Limb (tissue), 2 donors: ENCODE data around the gene CIAO1.
A peak's percentile ranks its signal among the peaks of the same experiment; 100 is the strongest.
"Not testable (repeated sequence)": the region's sequence is repeated elsewhere in the genome, so short reads cannot be mapped to it uniquely, and the experiment has no call there.

ENCODE experiments used
- DNase-seq, 2 donors: peaks; one replicate each; pipeline ENCODE4 v3.0.0-alpha.2; 2016; ENCODE audit errors: extremely low spot score in 2 of 2

The CIAO1 gene

DNA sequence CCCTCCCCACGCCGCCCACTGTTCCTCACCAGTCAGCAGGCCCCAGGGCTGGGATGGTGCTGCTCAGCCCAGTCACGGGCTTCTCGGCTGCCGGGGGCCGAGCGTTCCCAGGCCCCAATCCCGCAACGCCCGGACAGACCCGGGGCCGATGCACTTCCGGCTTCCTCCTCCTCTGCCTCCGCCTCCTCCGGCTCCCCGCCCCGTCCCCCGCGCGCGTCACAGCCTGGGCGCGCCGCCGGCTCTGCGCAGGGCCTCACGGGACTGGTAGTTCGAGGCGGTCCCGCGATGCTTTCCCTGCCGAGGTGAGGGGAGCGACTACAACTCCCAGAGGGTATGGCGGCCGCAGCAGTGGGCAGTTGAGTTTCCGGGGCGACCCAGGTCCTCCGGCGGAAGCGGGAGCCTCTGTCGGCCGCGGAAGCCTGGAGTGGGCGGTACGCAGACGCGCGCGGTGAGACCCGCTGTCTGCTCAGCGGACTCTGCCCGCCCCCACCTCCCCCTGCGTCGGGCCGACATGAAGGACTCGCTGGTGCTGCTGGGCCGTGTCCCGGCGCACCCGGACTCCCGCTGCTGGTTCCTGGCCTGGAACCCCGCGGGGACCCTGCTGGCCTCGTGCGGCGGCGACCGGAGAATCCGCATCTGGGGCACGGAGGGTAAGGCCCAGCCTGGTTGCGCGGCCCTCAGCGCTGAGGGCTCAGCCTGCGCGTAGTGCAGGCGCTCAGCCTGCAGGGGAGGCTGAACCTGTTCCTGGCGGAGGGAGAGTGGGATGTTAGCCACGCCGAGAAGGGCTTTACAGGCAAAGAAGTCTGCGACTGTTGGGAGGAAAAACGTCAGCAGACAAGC, at the start of gene CIAO1, which contains the start of gene TMEM127:
CIAO1 (plus strand) TSS at position 386 of the 840 bp plus-strand sequence; CDS start at position 512, 126 bp downstream.
TMEM127 (minus strand) TSS at position 158 of the 840 bp plus-strand sequence. CDS start 616 bp downstream, outside the sequence.
- peak; percentile 99 for DNase-seq

DNA sequence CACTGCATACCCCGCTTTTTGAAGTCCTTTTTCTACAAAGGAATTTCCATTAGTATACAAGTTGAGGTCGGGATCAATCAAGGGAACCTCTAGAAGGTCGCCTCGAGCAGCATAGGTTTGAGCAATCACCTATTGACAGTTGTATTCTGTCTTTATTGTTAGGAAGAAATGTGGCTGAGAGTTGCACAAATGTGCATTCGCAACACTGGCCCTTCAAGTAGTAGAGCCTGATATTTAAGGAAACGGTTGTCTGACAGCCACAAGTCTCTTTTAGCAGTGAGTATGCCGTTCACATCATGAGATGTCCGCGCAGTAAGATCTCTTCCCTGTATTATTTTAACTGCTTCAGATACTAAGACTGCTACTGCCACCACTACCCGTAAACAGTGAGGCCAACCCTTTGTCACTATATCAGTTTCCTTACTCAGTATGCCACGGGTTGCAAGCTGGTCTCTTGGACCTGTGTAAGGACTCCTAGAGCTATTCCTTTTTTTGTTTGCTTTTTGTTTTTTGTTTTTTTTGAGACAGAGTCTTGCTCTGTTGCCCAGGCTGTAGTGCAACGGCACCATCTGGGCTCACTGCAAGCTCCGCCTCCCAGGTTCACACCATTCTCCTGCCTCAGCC, 47.4 kb upstream of the CIAO1 start:
- no peak for DNase-seq

DNA sequence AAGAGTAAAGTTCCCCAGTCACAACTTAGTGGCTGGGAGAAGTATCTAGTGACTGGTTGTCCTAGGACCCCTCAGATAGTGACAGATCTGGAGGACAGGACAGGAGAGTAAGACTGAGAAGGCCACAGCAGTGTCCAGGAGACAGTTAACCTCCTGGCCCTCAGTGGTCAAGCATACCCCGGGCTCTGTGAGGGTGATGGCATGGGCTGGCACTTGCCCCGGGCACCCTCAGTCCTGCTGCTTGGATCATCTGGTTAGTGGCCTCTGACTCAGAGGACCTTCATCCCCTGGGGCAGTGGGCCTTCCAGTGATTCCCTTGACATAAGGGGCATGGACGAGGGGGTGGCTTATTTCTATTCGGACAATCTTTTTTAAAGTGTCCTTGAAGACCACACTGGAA, 46.1 kb upstream of the CIAO1 start:
- DNase-seq, result not testable (repeated sequence)

DNA sequence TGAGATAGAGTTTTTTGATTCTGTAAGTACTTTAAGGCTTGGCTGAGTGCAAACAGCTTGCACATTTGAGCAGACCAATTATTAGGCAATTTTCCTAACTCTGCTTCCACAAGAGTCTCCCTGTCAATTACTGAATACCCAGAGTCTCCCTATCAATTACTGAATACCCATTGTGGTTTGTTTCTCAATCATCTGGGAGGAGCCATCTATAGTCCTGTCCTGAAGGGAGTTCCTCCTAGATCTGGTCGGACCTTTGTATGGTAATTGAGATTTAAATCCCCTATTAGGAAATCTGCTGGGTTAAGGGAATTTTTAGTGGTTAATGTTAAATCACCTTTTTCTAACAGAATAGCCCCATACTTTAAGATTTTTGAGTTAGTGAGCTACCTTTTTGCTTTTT, 44.9 kb upstream of the CIAO1 start:
- DNase-seq, result not testable (repeated sequence)

DNA sequence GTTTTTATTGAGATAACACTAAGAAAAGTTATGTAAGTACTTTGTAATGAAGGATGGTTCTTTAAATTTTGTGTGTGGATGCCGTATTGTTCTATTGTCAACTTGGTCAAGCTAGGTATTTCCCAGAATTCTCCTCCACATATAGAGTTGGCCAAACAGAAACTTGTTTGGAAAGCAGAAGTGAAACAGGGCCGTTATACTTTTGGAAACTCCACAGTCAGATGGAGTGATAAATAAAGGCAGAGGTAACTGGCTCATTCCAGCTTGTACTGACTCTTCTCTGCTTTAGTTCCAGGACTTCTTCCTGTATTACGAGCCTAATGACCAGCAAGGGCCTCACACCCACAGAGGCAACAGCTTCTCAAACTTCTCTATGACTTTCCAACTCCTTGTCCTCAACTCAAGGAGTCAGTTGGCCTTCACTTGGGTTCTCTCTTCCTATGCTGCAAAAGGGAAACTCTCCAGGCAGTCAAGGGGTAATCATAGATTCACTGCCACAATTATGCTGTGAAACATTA, 41.0 kb upstream of the CIAO1 start:
- no peak for DNase-seq

DNA sequence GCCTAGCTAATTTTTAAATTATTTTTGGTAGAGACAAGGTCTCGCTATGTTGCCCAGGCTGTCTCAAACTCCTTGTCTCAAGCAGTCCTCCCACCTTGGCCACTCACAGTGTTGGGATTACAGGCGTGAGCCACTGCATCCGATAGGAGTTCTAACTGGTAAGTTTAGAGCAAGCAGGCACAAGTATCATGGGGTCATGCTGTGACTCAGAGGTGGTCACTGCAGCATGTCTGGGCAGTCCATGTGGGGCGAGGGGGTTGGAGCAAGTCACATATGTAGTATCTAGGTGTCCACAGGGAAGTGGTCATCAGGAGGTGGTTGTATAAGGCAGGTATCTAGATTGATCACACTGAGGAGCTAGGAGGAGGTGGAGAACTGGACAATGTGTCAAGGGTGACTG, 34.7 kb upstream of the CIAO1 start:
- no peak for DNase-seq

DNA sequence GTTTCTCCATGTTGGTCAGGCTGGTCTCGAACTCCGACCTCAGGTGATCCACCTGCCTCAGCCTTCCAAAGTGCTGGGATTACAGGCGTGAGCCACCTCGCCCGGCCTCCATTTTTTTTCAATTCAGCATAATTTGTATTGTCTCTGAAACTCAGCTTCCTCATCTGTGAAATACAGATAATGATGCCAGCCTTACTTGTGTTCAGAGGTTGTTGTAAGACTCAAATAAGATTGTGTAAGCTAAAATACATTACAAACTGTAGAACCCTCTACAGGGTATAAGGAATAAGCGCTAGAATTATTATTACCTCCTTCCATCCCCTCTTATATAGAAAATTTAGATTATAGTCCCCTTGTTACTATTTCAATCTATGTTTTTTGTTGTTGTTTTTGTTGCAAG, 32.6 kb upstream of the CIAO1 start:
- DNase-seq, result no peak

DNA sequence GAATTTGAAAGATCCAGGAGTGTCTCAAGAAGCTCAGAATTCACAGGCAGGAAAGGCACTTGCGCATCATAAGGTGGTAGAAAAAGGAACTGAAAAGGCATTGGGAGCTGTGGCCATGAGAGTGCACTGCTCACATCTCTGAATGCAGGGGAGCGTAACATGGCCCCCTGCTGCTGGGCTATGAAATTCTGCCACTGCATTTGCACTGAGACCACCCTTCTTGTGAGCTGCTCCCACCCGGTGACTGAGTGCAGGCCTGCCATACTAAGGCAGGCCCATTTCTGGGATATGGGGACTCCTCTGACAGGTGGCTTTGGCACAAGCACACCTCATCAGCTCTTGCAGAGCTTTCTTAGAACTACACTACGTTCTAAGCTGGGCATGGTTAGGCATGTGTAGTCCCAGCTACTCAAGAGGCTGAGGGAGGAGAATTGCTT, 32.1 kb upstream of the CIAO1 start:
- DNase-seq, result no peak

DNA sequence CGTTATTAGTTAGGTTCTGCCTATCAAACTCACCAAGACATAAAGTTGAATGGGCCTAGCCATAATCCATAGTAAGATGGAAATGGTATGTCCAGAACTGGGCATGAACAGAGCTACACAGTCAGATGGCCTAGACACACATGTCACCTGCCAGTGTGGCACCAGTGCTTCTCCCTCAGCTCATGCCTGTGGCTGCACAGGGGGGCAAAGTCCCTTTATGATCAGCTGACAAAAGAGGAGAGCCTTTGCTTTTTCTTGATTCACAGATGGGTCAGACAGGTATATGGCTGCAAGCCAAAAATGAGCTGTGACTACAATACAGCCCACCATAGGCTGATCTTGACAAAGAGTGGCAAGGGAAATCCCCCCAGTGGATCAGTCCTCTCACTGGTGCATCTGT, 29.1 kb upstream of the CIAO1 start:
- DNase-seq, result no peak

DNA sequence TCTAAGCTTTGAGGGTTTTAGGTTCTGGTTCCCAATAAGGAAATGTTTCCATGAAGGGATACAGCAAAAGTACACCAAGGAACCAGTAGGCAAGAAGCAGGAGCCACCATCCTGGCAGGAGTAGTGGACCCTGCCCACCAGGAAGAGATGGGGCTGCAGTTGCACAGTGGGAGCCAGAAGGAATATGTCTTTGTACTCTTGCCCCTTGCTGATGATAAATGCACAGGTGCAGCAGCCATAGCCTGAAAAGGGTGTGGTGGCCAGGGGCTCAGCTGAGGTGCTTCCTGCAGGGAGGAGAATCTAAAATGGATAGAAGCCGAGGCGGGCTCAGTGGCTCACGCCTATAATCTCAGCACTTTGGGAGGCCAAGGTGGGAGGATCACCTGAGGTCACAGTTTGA, 27.8 kb upstream of the CIAO1 start:
- no peak for DNase-seq

DNA sequence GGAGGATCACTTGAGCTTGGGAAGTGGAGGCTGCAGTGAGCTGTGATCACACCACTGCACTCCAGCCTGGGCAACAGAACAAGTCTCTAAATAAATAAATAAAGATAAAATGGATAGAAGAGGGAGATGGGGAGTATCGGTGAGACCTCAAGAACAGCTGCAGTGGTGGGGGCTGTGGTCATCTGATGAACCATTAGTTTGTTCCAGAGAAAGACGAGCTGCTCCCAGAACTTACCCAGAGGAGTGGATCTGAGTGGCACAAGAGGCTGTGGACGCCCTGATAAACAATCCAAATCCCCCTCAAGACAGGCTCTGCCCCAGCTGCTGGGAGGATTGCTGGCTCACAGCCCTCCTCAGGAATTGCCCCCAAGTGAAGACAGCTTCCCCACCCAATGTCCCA, 26.9 kb upstream of the CIAO1 start:
- DNase-seq, result no peak

DNA sequence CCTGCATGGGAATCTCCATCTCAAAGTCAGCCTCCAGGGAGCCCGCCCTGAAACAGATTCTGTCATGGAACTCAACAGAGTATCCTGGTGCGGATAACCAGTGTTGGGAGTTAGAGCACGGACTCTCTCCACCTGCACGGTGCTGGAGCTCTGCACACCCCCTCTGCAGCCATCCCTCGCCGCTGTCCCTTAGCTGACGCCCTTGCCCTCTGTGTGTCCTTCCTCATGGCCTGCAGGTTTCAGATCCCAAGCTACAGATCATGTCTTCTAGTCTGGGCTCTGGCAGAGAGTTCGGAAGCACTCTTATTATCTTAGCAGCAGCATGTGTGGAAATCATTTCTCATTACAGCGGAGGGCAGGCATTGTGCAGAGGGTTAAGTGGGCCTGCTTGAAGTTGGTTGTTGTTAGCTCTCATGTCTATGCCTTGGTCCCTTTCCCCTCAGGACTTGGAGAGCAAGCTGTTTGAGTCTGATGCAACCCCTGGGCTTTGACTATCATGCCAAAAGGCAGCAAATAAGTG, 26.2 kb upstream of the CIAO1 start:
- no peak for DNase-seq

DNA sequence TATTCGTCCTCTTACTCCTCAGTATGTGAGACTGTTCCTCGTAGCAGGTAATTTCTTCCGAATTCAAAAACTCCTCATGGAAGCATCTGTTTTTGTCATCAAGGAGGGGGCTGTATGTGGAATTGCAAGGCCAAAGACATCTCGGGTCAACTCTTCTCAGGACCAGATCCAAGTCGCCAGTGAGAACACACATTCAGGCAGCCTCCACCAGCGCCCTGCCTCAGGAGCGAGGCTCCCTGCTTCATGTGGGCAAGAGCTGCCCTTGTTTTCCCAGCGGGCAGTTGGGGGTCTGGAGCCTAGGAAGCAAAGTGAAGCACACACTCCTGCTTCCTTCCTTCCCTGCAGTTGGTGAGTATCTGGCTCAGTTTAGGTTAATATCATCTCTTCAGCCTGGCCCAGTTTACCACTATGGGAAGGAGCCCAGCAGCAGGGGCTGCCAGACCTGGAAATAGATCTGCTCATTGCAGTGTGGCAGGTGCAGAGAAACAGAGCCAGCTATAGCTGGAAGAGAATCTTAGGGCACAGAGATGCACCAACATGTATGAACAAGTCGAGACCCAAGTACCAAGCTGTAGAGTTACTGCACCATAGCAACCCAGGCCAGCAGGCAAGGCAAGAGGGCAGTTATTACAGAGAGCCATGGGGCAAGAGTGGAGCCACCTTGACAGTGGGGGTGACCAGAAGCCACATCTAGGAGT, 25.5 kb upstream of the CIAO1 start:
- no peak for DNase-seq

DNA sequence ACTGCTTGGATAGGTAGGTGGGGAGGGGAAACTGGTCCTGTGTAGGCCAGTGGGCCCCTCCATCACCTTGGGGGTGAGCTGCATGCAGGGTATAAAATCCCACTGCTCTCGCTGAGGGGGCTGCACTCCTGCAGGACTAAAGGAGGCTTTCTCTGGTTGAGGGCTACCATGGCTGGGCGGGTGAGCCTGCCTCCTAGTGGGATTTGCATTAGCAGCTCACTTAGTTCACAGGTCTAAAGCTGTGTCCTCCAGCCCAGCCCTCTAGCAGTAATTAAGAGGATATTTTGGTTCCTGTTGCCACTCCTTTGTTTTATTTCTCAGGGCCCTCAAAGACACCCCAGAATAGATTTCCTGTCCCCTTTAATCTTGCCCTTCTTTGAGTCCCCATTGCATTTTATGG, 24.8 kb upstream of the CIAO1 start:
- no peak for DNase-seq

DNA sequence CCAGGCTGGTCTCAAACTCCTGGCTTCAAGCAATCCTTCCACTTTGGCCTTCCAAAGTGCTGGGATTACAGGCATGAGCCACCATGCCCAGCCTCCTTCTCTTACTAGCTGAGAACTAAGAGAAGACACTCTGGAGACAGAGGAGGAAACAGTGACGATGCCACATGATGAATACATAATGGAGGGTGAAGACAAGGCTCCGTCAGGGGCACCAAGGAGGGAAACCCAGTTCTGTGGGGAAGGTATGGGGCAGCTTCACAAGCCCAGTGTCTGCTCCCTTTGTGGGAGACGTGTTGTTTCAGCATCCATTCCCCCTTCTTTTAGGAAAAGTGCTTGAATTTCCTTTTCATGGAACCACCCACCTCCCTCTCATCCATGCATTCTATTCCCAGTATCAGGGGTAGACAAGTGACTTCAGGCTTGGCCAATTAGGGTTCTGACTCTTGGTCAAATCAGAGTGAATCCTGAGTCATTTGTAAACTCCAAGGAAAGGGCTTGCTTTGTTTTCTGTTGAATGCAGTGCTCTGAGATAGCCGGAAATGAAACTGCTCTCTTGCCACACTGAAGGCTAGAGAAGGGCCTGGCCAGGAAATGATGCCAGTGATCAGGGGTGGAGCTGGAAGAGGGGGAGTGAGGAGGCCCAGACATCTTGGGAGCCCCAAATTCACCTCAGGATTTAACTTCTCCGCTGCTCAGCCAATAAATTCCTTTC, 24.0 kb upstream of the CIAO1 start:
- no peak for DNase-seq

DNA sequence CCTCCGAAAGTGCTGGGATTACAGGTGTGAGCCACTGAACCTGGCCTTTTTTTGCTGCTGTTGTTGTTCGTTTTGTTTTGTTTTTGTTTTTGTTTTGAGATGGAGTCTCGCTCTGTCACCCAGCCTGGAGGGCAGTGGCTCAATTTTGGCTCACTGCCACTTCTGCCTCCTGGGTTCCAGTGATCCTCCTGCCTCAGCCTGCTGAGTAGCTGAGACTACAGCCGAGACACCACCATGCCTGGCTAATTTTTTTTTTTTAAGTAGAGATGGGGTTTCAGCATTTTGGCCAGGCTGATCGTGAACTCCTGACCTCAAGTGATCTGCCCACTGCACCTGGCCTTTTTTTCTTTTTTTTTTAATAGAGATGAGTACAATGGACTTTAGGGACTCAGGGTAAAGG, 22.2 kb upstream of the CIAO1 start:
- no peak for DNase-seq

DNA sequence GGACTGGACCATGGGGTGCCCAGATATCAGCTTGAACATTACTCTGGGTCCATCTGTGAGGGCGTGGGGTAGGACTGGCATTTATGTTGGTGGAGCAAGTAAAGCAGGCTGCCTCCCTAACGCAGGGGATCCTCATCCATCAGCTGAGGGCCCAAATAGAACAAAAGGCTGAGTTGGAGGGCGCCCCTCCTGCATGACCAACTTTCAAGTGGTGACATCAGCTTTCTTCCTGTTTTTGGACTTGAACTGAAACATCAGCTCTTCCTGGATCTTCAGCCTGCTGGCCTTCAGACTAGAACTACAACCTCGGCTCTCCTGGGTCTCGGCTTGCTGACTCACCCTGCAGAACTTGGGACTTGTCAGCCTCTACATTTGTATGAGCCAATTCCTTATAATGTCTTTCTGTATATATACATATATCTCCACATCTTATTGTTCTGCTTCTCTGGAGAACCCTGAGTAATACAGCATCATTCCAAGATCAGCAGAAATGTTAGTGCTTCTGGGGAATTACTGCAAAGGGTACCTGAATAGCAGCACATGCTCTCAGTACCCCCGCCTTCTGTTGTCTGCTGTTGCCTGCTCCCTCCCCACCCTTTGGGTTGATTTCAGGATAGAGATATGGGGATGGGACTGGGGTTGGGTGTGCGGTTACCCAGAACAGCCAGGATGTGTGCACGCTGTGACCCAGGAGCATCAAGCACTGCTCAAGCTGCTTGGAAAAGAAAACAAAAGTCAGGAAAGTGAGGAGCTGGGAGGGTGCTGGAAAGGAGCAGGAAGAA, 20.2 kb upstream of the CIAO1 start:
- DNase-seq, result no peak

DNA sequence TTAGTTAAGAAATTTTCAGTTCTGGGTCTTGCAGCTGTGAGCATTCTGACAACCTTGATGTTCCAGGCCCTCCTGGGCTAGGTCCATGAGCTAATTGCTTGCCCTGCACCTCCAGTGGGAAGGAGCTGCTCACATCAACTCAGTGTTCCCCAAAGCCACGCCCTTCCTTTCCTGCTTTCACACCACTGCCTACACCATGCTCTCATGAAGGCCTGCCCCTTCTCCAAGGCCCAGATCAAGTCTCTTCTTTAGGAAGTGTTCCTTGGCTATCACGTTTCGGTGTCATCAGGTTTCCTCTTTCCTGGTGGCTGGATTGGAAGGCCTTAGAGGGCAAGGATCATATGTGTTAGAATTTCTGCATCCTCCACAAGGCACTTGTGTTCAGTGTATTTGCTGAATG, 19.0 kb upstream of the CIAO1 start:
- no peak for DNase-seq

DNA sequence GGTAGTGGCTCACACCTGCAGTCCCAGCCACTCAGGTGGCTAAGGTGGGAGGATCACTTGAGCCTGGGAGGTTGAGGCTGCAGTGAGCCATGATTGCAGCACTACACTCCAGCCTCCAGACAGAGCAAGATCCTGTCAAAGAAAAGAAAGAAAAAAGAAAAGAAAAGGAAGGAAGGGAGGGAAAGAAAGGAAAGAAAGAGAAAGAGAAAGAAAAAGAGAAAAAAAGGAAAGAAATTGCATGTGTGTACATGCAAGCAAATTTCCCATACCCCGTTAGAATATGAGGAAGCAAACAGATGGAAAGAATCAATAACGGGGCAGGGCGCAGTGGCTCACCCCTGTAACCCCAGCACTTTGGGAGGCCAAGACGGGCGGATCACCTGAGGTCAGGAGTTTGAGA, 18.1 kb upstream of the CIAO1 start:
- DNase-seq, result no peak

DNA sequence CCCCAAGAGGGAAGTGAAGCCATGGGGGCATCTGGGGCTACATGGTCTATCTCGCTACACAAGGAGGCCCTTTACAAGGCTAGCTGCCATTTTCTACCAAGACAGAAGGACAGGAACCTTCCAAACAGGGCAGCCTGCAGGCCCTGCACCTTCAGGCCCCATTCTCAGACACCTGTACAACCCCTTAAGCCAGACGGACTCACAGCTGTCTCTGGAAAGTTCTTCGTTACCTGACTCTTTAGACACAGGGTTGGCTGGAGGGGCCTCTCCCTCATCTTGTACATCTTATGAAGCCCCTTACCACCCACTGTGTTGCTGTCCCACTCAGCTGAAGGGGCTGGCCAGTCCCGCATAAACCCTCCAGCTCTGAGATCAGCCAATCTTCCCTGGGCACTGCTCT, 17.4 kb upstream of the CIAO1 start:
- DNase-seq, result no peak
